Hepatocyte (in vitro differentiated cells): ENCODE results near the gene ANXA9.

Source experiments
- EZH2 ChIP-seq: fragments of 200-600 bp; sonication (generic); IDR thresholded peaks from 2 replicates; pipeline ENCODE4 v1.6.1; 2016; ENCODE audit warnings: antibody characterized with exemption, mild to moderate bottlenecking, borderline replicate concordance
- EZH2phosphoT487 ChIP-seq: fragments of 200-600 bp; sonication (generic); IDR thresholded peaks from one replicate; pipeline ENCODE4 v1.6.1; 2018; ENCODE audit warnings: antibody characterized with exemption, mild to moderate bottlenecking, low read depth, moderate library complexity; ENCODE audit not compliant: unreplicated experiment, severe bottlenecking
- TF ChIP-seq, protein P1 (sequence below): fragments of 200-600 bp; sonication (generic); IDR thresholded peaks from 2 replicates; pipeline ENCODE4 v1.5.1; 2016; ENCODE audit warnings: antibody characterized with exemption, mild to moderate bottlenecking; ENCODE audit not compliant: poor library complexity

DNA sequence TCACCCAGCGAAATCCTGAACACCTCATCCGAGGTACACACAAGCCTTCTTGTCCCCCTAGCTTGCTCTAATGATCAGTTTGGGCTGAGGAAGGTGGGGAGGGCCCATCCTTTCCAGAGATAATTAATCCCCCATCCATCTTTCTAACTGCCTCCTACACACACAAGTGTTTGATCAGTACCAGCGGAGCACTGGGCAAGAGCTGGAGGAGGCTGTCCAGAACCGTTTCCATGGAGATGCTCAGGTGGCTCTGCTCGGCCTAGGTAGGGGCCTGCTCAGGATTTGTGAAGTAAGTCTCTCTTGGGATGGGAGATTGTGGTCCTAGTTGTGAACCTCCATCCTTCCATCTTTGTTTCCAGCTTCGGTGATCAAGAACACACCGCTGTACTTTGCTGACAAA lies 5.8 kb downstream of the ANXA9 start:
- TF ChIP-seq EZH2phosphoT487 (no peak), EZH2 (no peak)
- TF ChIP-seq, protein P1, sequence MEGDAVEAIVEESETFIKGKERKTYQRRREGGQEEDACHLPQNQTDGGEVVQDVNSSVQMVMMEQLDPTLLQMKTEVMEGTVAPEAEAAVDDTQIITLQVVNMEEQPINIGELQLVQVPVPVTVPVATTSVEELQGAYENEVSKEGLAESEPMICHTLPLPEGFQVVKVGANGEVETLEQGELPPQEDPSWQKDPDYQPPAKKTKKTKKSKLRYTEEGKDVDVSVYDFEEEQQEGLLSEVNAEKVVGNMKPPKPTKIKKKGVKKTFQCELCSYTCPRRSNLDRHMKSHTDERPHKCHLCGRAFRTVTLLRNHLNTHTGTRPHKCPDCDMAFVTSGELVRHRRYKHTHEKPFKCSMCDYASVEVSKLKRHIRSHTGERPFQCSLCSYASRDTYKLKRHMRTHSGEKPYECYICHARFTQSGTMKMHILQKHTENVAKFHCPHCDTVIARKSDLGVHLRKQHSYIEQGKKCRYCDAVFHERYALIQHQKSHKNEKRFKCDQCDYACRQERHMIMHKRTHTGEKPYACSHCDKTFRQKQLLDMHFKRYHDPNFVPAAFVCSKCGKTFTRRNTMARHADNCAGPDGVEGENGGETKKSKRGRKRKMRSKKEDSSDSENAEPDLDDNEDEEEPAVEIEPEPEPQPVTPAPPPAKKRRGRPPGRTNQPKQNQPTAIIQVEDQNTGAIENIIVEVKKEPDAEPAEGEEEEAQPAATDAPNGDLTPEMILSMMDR, result no peak
